Uterus (tissue), 2 donors: ENCODE results near the gene RALGPS2.

Experiments used
- POLR2A ChIP-seq, 2 donors: fragments of 450-650 bp; IDR thresholded peaks; one replicate each; pipeline ENCODE4 v1.6.1; 2016; ENCODE audit warnings: antibody characterized with exemption in 2 of 2, mild to moderate bottlenecking in 1 of 2, moderate library complexity in 1 of 2
- TF ChIP-seq, protein P1 (sequence below), 4 experiments: fragments of 200-600 bp in 2 of 4; fragments of 450-650 bp in 2 of 4; sonication (generic) in 2 of 4; IDR thresholded peaks; one replicate each; pipeline ENCODE4 v1.5.1; 2016 to 2019; ENCODE audit warnings: antibody characterized with exemption in 4 of 4, mild to moderate bottlenecking in 2 of 4, moderate library complexity in 1 of 4

DNA sequence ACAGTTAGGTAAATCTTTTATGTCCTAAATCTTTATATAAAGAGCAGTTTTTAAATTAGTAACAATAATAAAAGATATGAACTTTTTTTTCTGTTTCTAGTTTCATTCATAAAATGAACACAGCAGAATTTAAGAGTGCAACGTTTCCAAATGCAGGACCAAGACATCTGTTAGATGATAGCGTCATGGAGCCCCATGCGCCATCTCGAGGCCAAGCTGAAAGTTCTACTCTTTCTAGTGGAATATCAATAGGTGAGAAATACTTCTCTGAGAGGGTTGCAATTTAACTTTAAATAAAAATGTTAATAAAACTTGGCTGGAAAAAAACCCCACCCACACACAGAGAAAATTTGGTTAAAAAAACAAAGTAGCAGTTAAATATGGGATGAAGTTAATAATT, 160.8 kb downstream of the RALGPS2 start:
- TF ChIP-seq, protein P1, sequence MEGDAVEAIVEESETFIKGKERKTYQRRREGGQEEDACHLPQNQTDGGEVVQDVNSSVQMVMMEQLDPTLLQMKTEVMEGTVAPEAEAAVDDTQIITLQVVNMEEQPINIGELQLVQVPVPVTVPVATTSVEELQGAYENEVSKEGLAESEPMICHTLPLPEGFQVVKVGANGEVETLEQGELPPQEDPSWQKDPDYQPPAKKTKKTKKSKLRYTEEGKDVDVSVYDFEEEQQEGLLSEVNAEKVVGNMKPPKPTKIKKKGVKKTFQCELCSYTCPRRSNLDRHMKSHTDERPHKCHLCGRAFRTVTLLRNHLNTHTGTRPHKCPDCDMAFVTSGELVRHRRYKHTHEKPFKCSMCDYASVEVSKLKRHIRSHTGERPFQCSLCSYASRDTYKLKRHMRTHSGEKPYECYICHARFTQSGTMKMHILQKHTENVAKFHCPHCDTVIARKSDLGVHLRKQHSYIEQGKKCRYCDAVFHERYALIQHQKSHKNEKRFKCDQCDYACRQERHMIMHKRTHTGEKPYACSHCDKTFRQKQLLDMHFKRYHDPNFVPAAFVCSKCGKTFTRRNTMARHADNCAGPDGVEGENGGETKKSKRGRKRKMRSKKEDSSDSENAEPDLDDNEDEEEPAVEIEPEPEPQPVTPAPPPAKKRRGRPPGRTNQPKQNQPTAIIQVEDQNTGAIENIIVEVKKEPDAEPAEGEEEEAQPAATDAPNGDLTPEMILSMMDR (IDR thresholded peaks at IDR 0.05) = no peak
- no peak for TF ChIP-seq POLR2A (IDR thresholded peaks at IDR 0.05)
